ENCODE results near the gene RPS6KA2. TPM values are rescaled to one million over a fixed set of nuclear protein-coding genes. Genes with fewer than 3 reads are reported as not detected.

Gene RPS6KA2
- 90.3 and 107 TPM in 2 replicates for total RNA-seq

DNA sequence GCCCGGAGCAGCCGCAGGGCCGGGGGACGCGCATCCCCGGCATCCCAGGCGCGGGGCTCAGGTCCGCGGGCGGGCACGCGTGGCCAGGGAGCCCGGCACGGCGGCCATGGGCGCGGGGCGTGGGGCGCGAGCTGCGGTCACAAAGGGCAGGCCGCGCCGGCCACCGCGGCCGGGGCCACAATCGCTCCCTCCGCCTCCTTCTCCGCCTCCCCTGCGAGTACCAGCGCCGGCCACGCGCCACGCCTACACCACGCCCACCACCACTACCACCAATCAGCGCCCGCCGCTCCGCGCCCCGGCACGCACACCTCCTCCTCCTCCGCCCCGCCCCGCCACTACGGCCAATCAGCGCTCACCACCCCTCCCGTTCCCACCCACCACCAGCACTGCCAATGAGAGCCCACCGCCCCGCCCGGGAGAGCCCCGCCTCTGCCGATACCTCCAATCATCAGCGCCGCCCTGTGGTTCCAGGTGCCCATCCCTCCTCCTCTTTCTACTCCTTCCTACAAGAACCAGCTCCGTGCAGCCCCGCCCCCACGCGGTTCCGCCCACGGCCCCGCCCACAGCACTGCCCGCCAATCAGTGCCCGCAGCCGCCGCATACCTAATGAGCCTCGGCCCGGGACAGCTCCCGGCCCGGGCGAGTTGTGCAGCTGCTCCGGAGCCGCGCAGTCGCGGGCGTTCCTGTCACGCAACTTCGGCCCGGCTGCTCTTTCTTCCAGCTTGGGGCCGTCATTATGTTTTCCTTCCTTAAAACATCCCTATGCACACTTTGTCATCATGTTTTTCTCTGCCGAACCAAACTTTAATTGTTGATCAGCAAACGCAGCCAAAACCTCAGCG is at the start of gene RPS6KA2:
Gene RPS6KA2, minus strand, starts transcription at position 219 of the 842 bp plus-strand sequence. CDS start 232 bp downstream, outside the sequence.

DNA sequence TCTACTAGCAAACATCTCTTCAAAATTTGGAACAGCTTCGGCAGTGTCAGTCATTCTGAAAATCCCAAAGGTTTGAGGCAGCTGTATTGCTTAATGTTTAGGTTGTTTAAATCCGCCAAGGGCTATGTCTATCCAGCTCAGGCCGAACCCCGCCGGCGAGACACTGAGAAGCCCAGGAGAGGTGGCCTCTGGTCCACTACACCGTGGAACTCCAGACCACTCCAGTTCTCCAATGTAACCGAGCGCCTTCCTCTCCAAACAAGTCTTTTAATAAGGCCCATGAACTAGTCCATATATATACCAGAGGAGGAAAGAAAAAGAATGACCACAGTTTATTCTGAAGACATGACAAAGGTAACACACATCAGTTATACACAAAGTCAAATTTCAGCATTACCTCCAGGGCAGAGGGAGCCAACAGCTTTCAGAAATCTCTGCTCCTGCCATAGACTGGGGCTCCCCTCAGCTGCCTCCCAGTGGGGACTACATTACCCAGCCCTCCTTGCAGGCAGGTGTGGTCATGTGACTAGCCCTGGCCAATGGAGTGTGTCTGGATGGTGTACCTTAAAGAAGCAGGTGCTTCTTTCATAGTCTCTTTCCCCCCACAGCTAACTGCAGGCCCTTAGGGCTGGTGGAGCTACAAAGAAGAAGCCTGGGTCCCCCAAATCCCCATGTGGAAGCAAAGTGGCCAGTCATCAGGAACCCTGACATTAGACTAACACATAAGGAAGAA is 40.5 kb downstream of the RPS6KA2 start, which contains the start of gene RAMACL:
Gene RAMACL, minus strand, starts transcription at position 255 of the 733 bp plus-strand sequence. Its CDS starts 201 bp downstream, at position 54.

DNA sequence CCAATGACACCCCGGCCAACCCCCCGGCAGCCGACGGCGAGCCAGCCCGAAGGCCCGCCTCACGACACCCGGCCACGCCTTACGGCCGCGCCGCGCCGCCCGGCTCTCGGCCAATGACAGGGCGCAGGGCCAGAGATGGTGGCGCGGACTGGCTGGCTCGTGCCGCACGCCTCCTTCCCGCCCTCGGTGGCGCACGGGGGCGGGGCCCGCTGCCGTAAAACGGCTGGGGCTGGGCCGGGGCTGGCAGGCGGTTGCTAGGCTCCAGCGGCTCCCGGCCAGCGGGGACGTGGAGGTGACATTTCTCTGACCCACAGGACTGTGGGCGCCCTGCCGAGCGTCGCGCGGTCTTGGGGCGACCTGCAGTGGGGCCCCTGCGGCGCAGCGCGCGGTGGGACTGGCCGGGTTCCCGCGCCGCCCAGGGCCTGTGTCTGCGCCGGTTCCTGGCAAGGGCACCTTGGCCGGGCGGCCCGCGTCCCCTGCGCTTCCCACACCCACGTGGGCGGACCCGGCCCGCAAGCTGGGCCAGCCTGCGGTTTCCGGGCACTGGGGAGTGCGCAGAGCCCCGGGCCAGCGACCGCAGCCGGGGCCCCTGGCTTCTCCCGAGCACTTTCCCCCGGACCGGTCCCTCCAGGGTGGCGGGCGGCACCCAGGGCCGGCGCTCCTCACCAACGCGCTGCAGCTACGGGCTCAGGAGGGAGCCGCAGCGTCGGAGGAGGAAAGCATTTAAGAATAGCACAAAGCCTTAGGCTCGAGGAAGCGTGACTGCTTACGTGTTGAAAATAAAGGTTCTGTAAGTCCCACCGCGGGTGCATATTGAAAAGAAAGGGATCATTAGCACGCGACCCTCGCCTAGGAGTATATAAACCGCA is 243.9 kb downstream of the RPS6KA2 start, which contains the start of gene MPC1:
Gene MPC1, minus strand, starts transcription at position 8 of the 869 bp plus-strand sequence. CDS start 64 bp downstream, outside the sequence.

Small RNA genes within 50 kb of the gene (small RNA-seq; reads per million reads assigned to genes)
- 0.21 reads per million for gene MIR1913

Other genes with a start within 250 kb of the RPS6KA2 start
- gene MPC1, start 244.3 kb downstream of the RPS6KA2 start, total RNA-seq, result 24.1 and 31.3 TPM in 2 replicates
- gene RAMACL, start 40.6 kb downstream of the RPS6KA2 start, total RNA-seq, result 6.0 and 8.7 TPM in 2 replicates

Data from thoracic aorta endothelial cell (primary cell).